Liver (tissue), 3 donors: ENCODE results near the gene SLC12A7.

ENCODE experiments used
- GABPA ChIP-seq, 2 donors: IDR thresholded peaks in 1 of 2; conservative IDR thresholded peaks in 1 of 2; 2 replicates each; pipeline ENCODE4 v1.6.1; 2016; ENCODE audit warnings: antibody characterized with exemption in 2 of 2, mild to moderate bottlenecking in 1 of 2, moderate library complexity in 1 of 2
- JUND ChIP-seq, 2 donors: IDR thresholded peaks; 2 replicates each; pipeline ENCODE4 v1.6.1; 2016; ENCODE audit warnings: antibody characterized with exemption in 2 of 2
- NR2F2 ChIP-seq: IDR thresholded peaks from 2 replicates; pipeline ENCODE4 v1.6.1; 2016; ENCODE audit warnings: antibody characterized with exemption
- RAD21 ChIP-seq, 2 donors: IDR thresholded peaks; 2 replicates each; pipeline ENCODE4 v1.6.1; 2016; ENCODE audit warnings: antibody characterized with exemption in 2 of 2, mild to moderate bottlenecking in 2 of 2
- TF ChIP-seq, protein P1 (sequence below): fragments of 150-350 bp; IDR thresholded peaks from 2 replicates; pipeline ENCODE4 v1.5.1; 2017; ENCODE audit warnings: improper control_type of control experiment, low read depth, low read length; ENCODE audit not compliant: missing input control
- TF ChIP-seq, protein P2 (sequence below): IDR thresholded peaks from 2 replicates; pipeline ENCODE4 v1.6.1; 2016; ENCODE audit warnings: antibody characterized with exemption
- TF ChIP-seq, protein P3 (sequence below): IDR thresholded peaks from 2 replicates; pipeline ENCODE4 v1.6.1; 2016; ENCODE audit warnings: antibody characterized with exemption
- donor health status: healthy.
- donor health status: healthy.

DNA sequence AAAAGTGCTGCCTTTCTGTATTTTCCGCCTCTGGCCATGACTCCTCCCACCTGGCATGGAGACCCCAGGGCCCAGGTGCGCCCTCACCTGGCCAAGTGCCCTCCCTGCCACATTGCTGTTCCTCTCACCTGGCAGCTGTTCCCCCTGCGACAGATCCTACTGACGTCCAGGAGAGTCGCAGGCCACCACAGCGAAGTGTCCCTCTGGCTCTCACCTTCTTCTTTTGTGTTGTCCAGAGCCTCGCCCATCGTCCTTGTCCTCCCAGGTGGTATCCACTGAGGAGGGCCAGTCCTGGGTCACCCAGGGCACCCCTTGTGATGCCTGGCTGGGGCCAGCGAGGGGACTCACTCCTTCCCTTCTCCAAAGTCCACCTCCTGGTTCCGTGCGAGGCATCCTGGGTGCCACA lies 100.6 kb downstream of the SLC12A7 start:
- TF ChIP-seq, protein P1, sequence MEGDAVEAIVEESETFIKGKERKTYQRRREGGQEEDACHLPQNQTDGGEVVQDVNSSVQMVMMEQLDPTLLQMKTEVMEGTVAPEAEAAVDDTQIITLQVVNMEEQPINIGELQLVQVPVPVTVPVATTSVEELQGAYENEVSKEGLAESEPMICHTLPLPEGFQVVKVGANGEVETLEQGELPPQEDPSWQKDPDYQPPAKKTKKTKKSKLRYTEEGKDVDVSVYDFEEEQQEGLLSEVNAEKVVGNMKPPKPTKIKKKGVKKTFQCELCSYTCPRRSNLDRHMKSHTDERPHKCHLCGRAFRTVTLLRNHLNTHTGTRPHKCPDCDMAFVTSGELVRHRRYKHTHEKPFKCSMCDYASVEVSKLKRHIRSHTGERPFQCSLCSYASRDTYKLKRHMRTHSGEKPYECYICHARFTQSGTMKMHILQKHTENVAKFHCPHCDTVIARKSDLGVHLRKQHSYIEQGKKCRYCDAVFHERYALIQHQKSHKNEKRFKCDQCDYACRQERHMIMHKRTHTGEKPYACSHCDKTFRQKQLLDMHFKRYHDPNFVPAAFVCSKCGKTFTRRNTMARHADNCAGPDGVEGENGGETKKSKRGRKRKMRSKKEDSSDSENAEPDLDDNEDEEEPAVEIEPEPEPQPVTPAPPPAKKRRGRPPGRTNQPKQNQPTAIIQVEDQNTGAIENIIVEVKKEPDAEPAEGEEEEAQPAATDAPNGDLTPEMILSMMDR: peak; percentile 37
- TF ChIP-seq, protein P2, sequence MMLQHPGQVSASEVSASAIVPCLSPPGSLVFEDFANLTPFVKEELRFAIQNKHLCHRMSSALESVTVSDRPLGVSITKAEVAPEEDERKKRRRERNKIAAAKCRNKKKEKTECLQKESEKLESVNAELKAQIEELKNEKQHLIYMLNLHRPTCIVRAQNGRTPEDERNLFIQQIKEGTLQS: no peak
- TF ChIP-seq, protein P3, sequence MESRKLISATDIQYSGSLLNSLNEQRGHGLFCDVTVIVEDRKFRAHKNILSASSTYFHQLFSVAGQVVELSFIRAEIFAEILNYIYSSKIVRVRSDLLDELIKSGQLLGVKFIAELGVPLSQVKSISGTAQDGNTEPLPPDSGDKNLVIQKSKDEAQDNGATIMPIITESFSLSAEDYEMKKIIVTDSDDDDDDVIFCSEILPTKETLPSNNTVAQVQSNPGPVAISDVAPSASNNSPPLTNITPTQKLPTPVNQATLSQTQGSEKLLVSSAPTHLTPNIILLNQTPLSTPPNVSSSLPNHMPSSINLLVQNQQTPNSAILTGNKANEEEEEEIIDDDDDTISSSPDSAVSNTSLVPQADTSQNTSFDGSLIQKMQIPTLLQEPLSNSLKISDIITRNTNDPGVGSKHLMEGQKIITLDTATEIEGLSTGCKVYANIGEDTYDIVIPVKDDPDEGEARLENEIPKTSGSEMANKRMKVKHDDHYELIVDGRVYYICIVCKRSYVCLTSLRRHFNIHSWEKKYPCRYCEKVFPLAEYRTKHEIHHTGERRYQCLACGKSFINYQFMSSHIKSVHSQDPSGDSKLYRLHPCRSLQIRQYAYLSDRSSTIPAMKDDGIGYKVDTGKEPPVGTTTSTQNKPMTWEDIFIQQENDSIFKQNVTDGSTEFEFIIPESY: no peak
- TF ChIP-seq JUND (IDR thresholded peaks at IDR 0.05): no peak
- TF ChIP-seq NR2F2: no peak
- peak in 1 of 2 donors; percentile 45 for TF ChIP-seq RAD21 (IDR thresholded peaks at IDR 0.05)
- no peak for TF ChIP-seq GABPA (IDR thresholded peaks at IDR 0.05 in 1 of 2, conservative IDR thresholded peaks at IDR 0.05 in 1 of 2)
